ENCODE results near the gene MAP4K4. TPM values are rescaled to one million over a fixed set of nuclear protein-coding genes. Genes with fewer than 3 reads are reported as not detected.
"Not testable (repeated sequence)": the region's sequence is repeated elsewhere in the genome, so short reads cannot be mapped to it uniquely, and the experiment has no call there.

The MAP4K4 gene
- total and polyA plus RNA-seq, 2 of the 4 experiments (the other 2 are of a cell fraction) = 89.4 to 124 TPM

GRCh38 chr2:101768556-101769220, 71.2 kb downstream of the MAP4K4 start:
- H3K4me2 ChIP-seq (ENCODE audit: low read depth, low read length) = peak overlapping the region; percentile 31; the same call in 1 of the 2 replicates
- no peak overlapping the region for H3K23ac ChIP-seq (ENCODE audit: low read depth, low read length)
- H2AFZ ChIP-seq (replicated peaks; ENCODE audit: low read length, poor library complexity) = no peak overlapping the region
- H2BK120ac ChIP-seq (ENCODE audit: low read depth, low read length) = no peak overlapping the region
- no peak overlapping the region for H3K56ac ChIP-seq (ENCODE audit: extremely low read depth, insufficient read depth, low read length)
- no peak overlapping the region for H2AK9ac ChIP-seq (replicated peaks; ENCODE audit: low read depth, low read length, poor library complexity)
- no peaks in the 10 kb centered on the region for H3K9me3 ChIP-seq (ENCODE audit: control insufficient read depth, insufficient read depth, low read length)
- dilution Hi-C loops (cut with HindIII; ENCODE audit: low sequenced_read_pairs, unreplicated experiment) (no loop called here), intact Hi-C loops (cut with micrococcal nuclease) (no loop called here), in situ Hi-C loops (cut with MboI; ENCODE audit: low sequenced_read_pairs) (no loop called here)
- no peak overlapping the region for H2BK15ac ChIP-seq (ENCODE audit: low read depth, low read length)
- no peak for TF ChIP-seq BHLHE40 (IDR thresholded peaks at IDR 0.05; ENCODE audit: low read depth, low read length)
- TF ChIP-seq RAD21 (IDR thresholded peaks at IDR 0.05; ENCODE audit: low read length) = no peak
- no peak for TF ChIP-seq NFE2L2 (IDR thresholded peaks at IDR 0.05; ENCODE audit: low read depth, low read length)
- TF ChIP-seq FOS (IDR thresholded peaks at IDR 0.05; ENCODE audit: low read depth, low read length) = no peak
- peaks cover 19 to 64% of the 10 kb centered on the region in 2 experiments for H3K79me1 ChIP-seq (ENCODE audit: low read depth in 1 of 2, low read length in 2 of 2)
- no peak overlapping the region for H2BK5ac ChIP-seq (ENCODE audit: low read depth, low read length, poor library complexity, severe bottlenecking)
- H3K9ac ChIP-seq (ENCODE audit: low read depth, low read length) = no peak overlapping the region
- POLR2A ChIA-PET (ENCODE audit: unreplicated experiment) = no interaction called here
- no peak overlapping the region for H3K4ac ChIP-seq (ENCODE audit: low read depth, low read length)
- H2BK20ac ChIP-seq (ENCODE audit: low read depth, low read length) = no peak overlapping the region
- H4K8ac ChIP-seq (ENCODE audit: low read depth in 2 of 2, low read length in 2 of 2) = no peak overlapping the region
- DNase-seq = no peak
- BruUV-seq (replicated peaks) = no TSS peak
- peaks cover 27% of the 10 kb centered on the region for H3K9me1 ChIP-seq (ENCODE audit: insufficient read depth, low read length)
- CTCF ChIA-PET = interaction anchor here (1.3 kb wide), 1 partner anchor 349 kb away, joined by 3 read pairs; no protein-coding TSS in a partner anchor
- peak overlapping the region; percentile 20; the same call in 1 of the 2 replicates for H4K5ac ChIP-seq (ENCODE audit: low read depth, low read length)
- H3K36me3 ChIP-seq (ENCODE audit: control insufficient read depth, insufficient read depth, low read length) = no peaks in the 10 kb centered on the region
- no peak overlapping the region for H2AK5ac ChIP-seq (ENCODE audit: low read depth, low read length)
- H3K4me3 ChIP-seq (ENCODE audit: insufficient read depth, low read depth, low read length) = no peak overlapping the region
- no peak overlapping the region for H3K27ac ChIP-seq (ENCODE audit: insufficient read depth, low read length)
- 17% methylated on average over 1 of the region's 4 CpGs; no CpG with 5 or more reads in 1 of the 2 experiments for WGBS, 2 experiments (ENCODE audit: extremely low coverage in 2 of 2, insufficient read length in 1 of 2)
- H4K91ac ChIP-seq (ENCODE audit: insufficient read depth, low read depth, low read length) = no peak overlapping the region
- H3K27me3 ChIP-seq (ENCODE audit: control insufficient read depth, insufficient read depth, low read length) = no peaks in the 10 kb centered on the region
- peaks cover 88% of the 10 kb centered on the region for H4K20me1 ChIP-seq (ENCODE audit: insufficient read depth, low read length)
- peaks cover 26% of the 10 kb centered on the region for H3K4me1 ChIP-seq (ENCODE audit: control insufficient read depth, insufficient read depth, low read length)
- no peak for ATAC-seq (ENCODE audit: low read depth)
- H3K18ac ChIP-seq (ENCODE audit: low read depth, low read length) = peak overlapping the region; percentile 25; the same call in 1 of the 2 replicates
- 0 out of 2 replicates have a peak overlapping the region, but pooled peaks have one; percentile 4 for H3K14ac ChIP-seq (replicated peaks; ENCODE audit: low read depth, low read length)

GRCh38 chr2:101769726-101770125, 72.2 kb downstream of the MAP4K4 start:
- H3K4me2 ChIP-seq (ENCODE audit: low read depth, low read length); POLR2A ChIA-PET (ENCODE audit: unreplicated experiment); dilution Hi-C loops (cut with HindIII; ENCODE audit: low sequenced_read_pairs, unreplicated experiment); H3K23ac ChIP-seq (ENCODE audit: low read depth, low read length); H4K91ac ChIP-seq (ENCODE audit: insufficient read depth, low read depth, low read length); H2BK15ac ChIP-seq (ENCODE audit: low read depth, low read length); H3K27ac ChIP-seq (ENCODE audit: insufficient read depth, low read length); H3K9ac ChIP-seq (ENCODE audit: low read depth, low read length); BruUV-seq (replicated peaks); H4K8ac ChIP-seq (ENCODE audit: low read depth in 2 of 2, low read length in 2 of 2); H3K36me3 ChIP-seq (ENCODE audit: control insufficient read depth, insufficient read depth, low read length); H2BK120ac ChIP-seq (ENCODE audit: low read depth, low read length); H3K56ac ChIP-seq (ENCODE audit: extremely low read depth, insufficient read depth, low read length); H4K5ac ChIP-seq (ENCODE audit: low read depth, low read length); H2BK5ac ChIP-seq (ENCODE audit: low read depth, low read length, poor library complexity, severe bottlenecking); H2AK5ac ChIP-seq (ENCODE audit: low read depth, low read length); H3K14ac ChIP-seq (replicated peaks; ENCODE audit: low read depth, low read length); H3K27me3 ChIP-seq (ENCODE audit: control insufficient read depth, insufficient read depth, low read length); DNase-seq; H3K9me3 ChIP-seq (ENCODE audit: control insufficient read depth, insufficient read depth, low read length); H3K4ac ChIP-seq (ENCODE audit: low read depth, low read length); H3K18ac ChIP-seq (ENCODE audit: low read depth, low read length); H3K4me3 ChIP-seq (ENCODE audit: insufficient read depth, low read depth, low read length); H2AFZ ChIP-seq (replicated peaks; ENCODE audit: low read length, poor library complexity); H2BK20ac ChIP-seq (ENCODE audit: low read depth, low read length); H2AK9ac ChIP-seq (replicated peaks; ENCODE audit: low read depth, low read length, poor library complexity); in situ Hi-C loops (cut with MboI; ENCODE audit: low sequenced_read_pairs); ATAC-seq (ENCODE audit: low read depth): not testable (repeated sequence)
- intact Hi-C loops (cut with micrococcal nuclease) = loop anchor here (2.0 kb wide), 1 partner anchor 61 kb away; no protein-coding TSS in a partner anchor
- CTCF ChIA-PET = interaction anchor here (1.7 kb wide), 1 partner anchor 13 kb away, joined by 5 read pairs; no protein-coding TSS in a partner anchor
- peaks cover 26% of the 10 kb centered on the region for H3K9me1 ChIP-seq (ENCODE audit: insufficient read depth, low read length)
- peaks cover 19 to 67% of the 10 kb centered on the region in 2 experiments for H3K79me1 ChIP-seq (ENCODE audit: low read depth in 1 of 2, low read length in 2 of 2)
- peaks cover 24% of the 10 kb centered on the region for H3K4me1 ChIP-seq (ENCODE audit: control insufficient read depth, insufficient read depth, low read length)
- no CpG with 5 or more reads among the region's 3 CpGs for WGBS, 2 experiments (ENCODE audit: extremely low coverage in 2 of 2, insufficient read length in 1 of 2)
- peaks cover 90% of the 10 kb centered on the region for H4K20me1 ChIP-seq (ENCODE audit: insufficient read depth, low read length)
